Common myeloid progenitor, CD34-positive (primary cell): Measurements from ENCODE around the gene FIZ1.
A peak's percentile ranks its signal among the peaks of the same experiment; 100 is the strongest.

Source experiments
- CTCF ChIA-PET: fragments of 350-600 bp; sonication (Branson Sonifier 250); formaldehyde crosslinking; loops from one replicate; lab custom pipeline; 2021; ENCODE audit warnings: antibody characterized with exemption; lab: Charles Lee
- POLR2A ChIA-PET: fragments of 350-600 bp; sonication (Branson Sonifier 250); formaldehyde crosslinking; loops from one replicate; lab custom pipeline; 2021; ENCODE audit warnings: antibody characterized with exemption; lab: Charles Lee
- DNase-seq, 3 donors: peaks; one replicate each; pipeline versions ENCODE4 v3.0.0 to v3.0.0-alpha.2; 2013
- H3K27ac ChIP-seq, 2 experiments: 1 replicate in 1 of 2; 2 replicates in 1 of 2; pipeline ENCODE4 v1.7.0; 2013; ENCODE audit warnings: inconsistent platforms in 2 of 2, low read length in 2 of 2, mild to moderate bottlenecking in 2 of 2, low read depth in 1 of 2, moderate library complexity in 1 of 2; ENCODE audit not compliant: severe bottlenecking in 2 of 2, insufficient read depth in 1 of 2, poor library complexity in 1 of 2
- H3K27me3 ChIP-seq, 5 experiments: replicated peaks in 2 of 5; 1 replicate in 3 of 5; 2 replicates in 2 of 5; pipeline versions ENCODE4 v1.6.1 to v1.7.0; 2013; ENCODE audit warnings: low read length in 4 of 5, mild to moderate bottlenecking in 2 of 5, moderate library complexity in 2 of 5, inconsistent platforms in 1 of 5; ENCODE audit not compliant: insufficient read depth in 5 of 5, control insufficient read depth in 4 of 5
- H3K36me3 ChIP-seq, 4 experiments: 1 replicate in 2 of 4; 2 replicates in 2 of 4; pipeline versions ENCODE4 v1.6.1 to v1.7.0; 2013; ENCODE audit warnings: low read length in 3 of 4, control low read depth in 1 of 4, mild to moderate bottlenecking in 1 of 4; ENCODE audit not compliant: control insufficient read depth in 4 of 4, insufficient read depth in 4 of 4
- H3K4me1 ChIP-seq, 4 experiments: 1 replicate in 3 of 4; 2 replicates in 1 of 4; pipeline versions ENCODE4 v1.6.1 to v1.7.1; 2013; ENCODE audit warnings: low read length in 3 of 4, mild to moderate bottlenecking in 3 of 4, control low read depth in 1 of 4, inconsistent platforms in 1 of 4, moderate library complexity in 1 of 4; ENCODE audit not compliant: control insufficient read depth in 4 of 4, insufficient read depth in 4 of 4; ENCODE audit errors: control extremely low read depth in 1 of 4
- H3K4me3 ChIP-seq, 7 experiments: 1 replicate in 4 of 7; 2 replicates in 3 of 7; pipeline versions ENCODE4 v1.5.1 to v1.7.0; 2013; ENCODE audit warnings: mild to moderate bottlenecking in 7 of 7, low read length in 6 of 7, moderate library complexity in 6 of 7, inconsistent platforms in 2 of 7, low read depth in 2 of 7, control low read depth in 1 of 7; ENCODE audit not compliant: insufficient read depth in 4 of 7, control insufficient read depth in 1 of 7; ENCODE audit errors: extremely low read depth in 1 of 7
- H3K9me3 ChIP-seq, 5 experiments: 1 replicate in 4 of 5; 2 replicates in 1 of 5; pipeline versions ENCODE4 v1.6.1 to v1.7.1; 2013; ENCODE audit warnings: low read length in 4 of 5, mild to moderate bottlenecking in 2 of 5, inconsistent platforms in 1 of 5, low read depth in 1 of 5, moderate library complexity in 1 of 5; ENCODE audit not compliant: control insufficient read depth in 4 of 5, insufficient read depth in 2 of 5; ENCODE audit errors: control extremely low read depth in 1 of 5
- WGBS: methylation state at CpG from one replicate; pipeline ENCODE4 v1.1.5; 2013; ENCODE audit not compliant: insufficient coverage; 5-methylcytosine and 5-hydroxymethylcytosine counted together

FIZ1 gene

GRCh38 chr19:55635856-55636440, 36.6 kb upstream of the FIZ1 start:
- WGBS: 59% methylated on average over 5 of the region's 7 CpGs
- ChIA-PET POLR2A (interaction anchor here (1.2 kb wide), 1 partner anchor 12 kb away, joined by 4 read pairs; the partner anchor contains the start of gene CCDC106), CTCF (interaction anchor here (1.3 to 12.5 kb wide), 5 partner anchors 10 to 121 kb away, joined by 5 to 128 read pairs (median 53); partner anchors contain the start of genes CCDC106, ZNF581 and ZNF784)
- Histone ChIP-seq H3K27me3 (no peaks in the 10 kb centered on the region), H3K27ac (peak overlapping the region; percentile 95 to 99), H3K4me3 (peak overlapping the region; percentile 75 to 100 (median 90)), H3K36me3 (peaks cover 0 to 3% (median 0%) of the 10 kb centered on the region in 4 experiments), H3K9me3 (no peaks in the 10 kb centered on the region), H3K4me1 (peaks cover 5 to 51% (median 40%) of the 10 kb centered on the region in 4 experiments)
- no peak for DNase-seq

GRCh38 chr19:55635334-55635717, 36.0 kb upstream of the FIZ1 start:
- ChIA-PET POLR2A (interaction anchor here (0.6 kb wide), 1 partner anchor 35 kb away, joined by 5 read pairs; the partner anchor contains the start of gene ZNF524), CTCF (interaction anchor here (1.0 to 12.5 kb wide), 4 partner anchors 9 to 121 kb away, joined by 4 to 128 read pairs (median 53); partner anchors contain the start of genes CCDC106, ZNF581 and ZNF784)

GRCh38 chr19:55633861-55634260, 34.5 kb upstream of the FIZ1 start:
- peak in 2 of 3 donors; percentile 74 to 81 for DNase-seq

More at GRCh38 chr19:55635334-55635717, 36.0 kb upstream of the FIZ1 start:
- Histone ChIP-seq H3K4me1 (peaks cover 5 to 47% (median 36%) of the 10 kb centered on the region in 4 experiments), H3K36me3 (peaks cover 0 to 3% (median 0%) of the 10 kb centered on the region in 4 experiments), H3K27ac (peak overlapping the region; percentile 95 to 99), H3K27me3 (no peaks in the 10 kb centered on the region), H3K4me3 (peak overlapping the region; percentile 75 to 100 (median 90)), H3K9me3 (no peaks in the 10 kb centered on the region)
- peak in 2 of 3 donors; percentile 72 to 79 for DNase-seq
- WGBS: 6% methylated on average over 9 of the region's 9 CpGs

GRCh38 chr19:55632463-55632834, 33.1 kb upstream of the FIZ1 start:
- Histone ChIP-seq H3K27ac (no peak overlapping the region), H3K4me1 (peaks cover 5 to 36% (median 27%) of the 10 kb centered on the region in 4 experiments), H3K9me3 (no peaks in the 10 kb centered on the region), H3K4me3 (no peak overlapping the region), H3K36me3 (no peaks in the 10 kb centered on the region), H3K27me3 (no peaks in the 10 kb centered on the region)
- ChIA-PET CTCF (interaction anchor here (1.0 to 12.5 kb wide), 19 partner anchors 7 to 452 kb away, joined by 3 to 128 read pairs (median 9); partner anchors contain the start of genes CCDC106, FIZ1, SYT5 and ZNF524), POLR2A (no interaction called here)
- 100% methylated on average over 1 of the region's 3 CpGs for WGBS
- peak; percentile 96 to 99 (median 97) for DNase-seq

More at GRCh38 chr19:55633861-55634260, 34.5 kb upstream of the FIZ1 start:
- Histone ChIP-seq H3K36me3 (peaks cover 0 to 3% (median 0%) of the 10 kb centered on the region in 4 experiments), H3K27ac (peak overlapping the region in 1 of 2 experiments; percentile 99), H3K4me3 (peak overlapping the region in 2 of 7 experiments; percentile 90 to 99), H3K27me3 (no peaks in the 10 kb centered on the region), H3K9me3 (no peaks in the 10 kb centered on the region), H3K4me1 (peaks cover 5 to 36% (median 27%) of the 10 kb centered on the region in 4 experiments)
- POLR2A ChIA-PET: interaction anchor here (1.2 kb wide), 1 partner anchor 13 kb away, joined by 4 read pairs; the partner anchor contains the start of gene CCDC106
- CTCF ChIA-PET: interaction anchor here (0.8 to 12.5 kb wide), 16 partner anchors 8 to 454 kb away, joined by 3 to 128 read pairs (median 8); partner anchors contain the start of genes CCDC106, FIZ1, SYT5 and ZNF524
- WGBS: 81% methylated on average over 6 of the region's 8 CpGs

- no peak for DNase-seq
- no peak overlapping the region for H3K27ac ChIP-seq
- ChIA-PET POLR2A (interaction anchor here (0.7 kb wide), 2 partner anchors 14 to 42 kb away, joined by 3 read pairs; no protein-coding TSS in a partner anchor), CTCF (interaction anchor here (0.7 to 7.5 kb wide), 10 partner anchors 8 to 486 kb away, joined by 3 to 53 read pairs (median 6); partner anchors contain the start of gene ZNF865)
- H3K27me3 ChIP-seq: no peaks in the 10 kb centered on the region
- WGBS: 99% methylated on average over 11 of the region's 11 CpGs
- H3K9me3 ChIP-seq: no peaks in the 10 kb centered on the region
- H3K4me3 ChIP-seq: no peak overlapping the region
- peaks cover 0 to 13% (median 6%) of the 10 kb centered on the region in 4 experiments for H3K4me1 ChIP-seq
- H3K36me3 ChIP-seq: peaks cover 0 to 6% (median under 1%) of the 10 kb centered on the region in 4 experiments
Measured at GRCh38 chr19:55626350-55626749, 27.0 kb upstream of the FIZ1 start.

GRCh38 chr19:55625004-55625326, 25.6 kb upstream of the FIZ1 start:
- POLR2A ChIA-PET: interaction anchor here (0.6 kb wide), 2 partner anchors 59 to 118 kb away, joined by 3 to 4 read pairs; no protein-coding TSS in a partner anchor
- Histone ChIP-seq H3K27me3 (no peaks in the 10 kb centered on the region), H3K9me3 (no peaks in the 10 kb centered on the region), H3K4me1 (peaks cover 0 to 27% (median 20%) of the 10 kb centered on the region in 4 experiments), H3K27ac (peak overlapping the region in 1 of 2 experiments; percentile 92), H3K36me3 (peaks cover 0 to 11% (median 4%) of the 10 kb centered on the region in 4 experiments), H3K4me3 (peak overlapping the region; percentile 20 to 88 (median 72))
- CTCF ChIA-PET: interaction anchor here (0.7 to 7.5 kb wide), 7 partner anchors 11 to 373 kb away, joined by 3 to 53 read pairs (median 5); partner anchors contain the start of gene ZNF865
- WGBS: 42% methylated on average over 9 of the region's 11 CpGs
- DNase-seq: no peak
